GM23338 (cell line): ENCODE data around the gene CEP89. TPM values are rescaled to one million over a fixed set of nuclear protein-coding genes. Genes with fewer than 3 reads are reported as not detected.

ENCODE experiments used
- ATAC-seq: fragments of 200-7000 bp; cut with Tn5 transposase; 3 replicates; pipeline ENCODE4 v1.9.1; 2020
- DNase-seq: peaks from one replicate; pipeline ENCODE4 v3.0.0-alpha.2; 2015; ENCODE audit warnings: low spot score
- H2AFZ ChIP-seq: fragments of 200-600 bp; sonication (generic); 2 replicates; pipeline ENCODE4 v1.8.0; 2016; ENCODE audit warnings: antibody characterized with exemption, mild to moderate bottlenecking, moderate library complexity
- H3F3A ChIP-seq: fragments of 200-600 bp; sonication (generic); replicated peaks from 2 replicates; pipeline ENCODE4 v1.8.0; 2017; ENCODE audit warnings: antibody characterized with exemption, mixed run types, low read depth
- H3K27ac ChIP-seq: fragments of 200-600 bp; sonication (generic); 2 replicates; pipeline ENCODE4 v1.6.1; 2016; ENCODE audit warnings: low read depth
- H3K27me3 ChIP-seq: fragments of 200-600 bp; sonication (generic); 2 replicates; pipeline ENCODE4 v1.8.0; 2016; ENCODE audit warnings: mild to moderate bottlenecking, mixed run types, moderate library complexity; ENCODE audit not compliant: insufficient read depth
- H3K36me3 ChIP-seq: fragments of 200-600 bp; sonication (generic); 2 replicates; pipeline ENCODE4 v1.8.0; 2016; ENCODE audit warnings: mild to moderate bottlenecking; ENCODE audit not compliant: insufficient read depth
- H3K4me1 ChIP-seq: fragments of 200-600 bp; sonication (generic); 2 replicates; pipeline ENCODE4 v1.8.0; 2016; ENCODE audit warnings: mild to moderate bottlenecking, moderate library complexity; ENCODE audit not compliant: insufficient read depth
- H3K4me2 ChIP-seq: fragments of 200-600 bp; sonication (generic); 2 replicates; pipeline ENCODE4 v1.7.1; 2017; ENCODE audit warnings: mixed run types
- H3K4me3 ChIP-seq: fragments of 200-600 bp; sonication (generic); 2 replicates; pipeline ENCODE4 v1.6.1; 2016; ENCODE audit warnings: mixed run types
- H3K79me2 ChIP-seq: fragments of 200-600 bp; sonication (generic); replicated peaks from 2 replicates; pipeline ENCODE4 v1.8.0; 2017; ENCODE audit warnings: mild to moderate bottlenecking; ENCODE audit not compliant: insufficient read depth
- H3K9me2 ChIP-seq: fragments of 200-600 bp; sonication (generic); 2 replicates; pipeline ENCODE4 v1.8.0; 2017; ENCODE audit not compliant: insufficient read depth
- H4K20me1 ChIP-seq: fragments of 200-600 bp; sonication (generic); replicated peaks from 2 replicates; pipeline ENCODE4 v1.8.0; 2017; ENCODE audit warnings: mild to moderate bottlenecking; ENCODE audit not compliant: insufficient read depth
- H3K27ac Mint-ChIP-seq: 2 replicates; pipeline ENCODE4 v1.8.0; 2020; ENCODE audit warnings: inconsistent platforms, mild to moderate bottlenecking, moderate library complexity, mixed read lengths
- H3K27me3 Mint-ChIP-seq: 3 replicates; pipeline ENCODE4 v1.8.0; 2022; ENCODE audit warnings: low read depth, mild to moderate bottlenecking, moderate library complexity, mixed read lengths, inconsistent platforms; ENCODE audit not compliant: insufficient read depth, poor library complexity
- H3K36me3 Mint-ChIP-seq: 3 replicates; pipeline ENCODE4 v1.8.0; 2021; ENCODE audit warnings: low read depth, mild to moderate bottlenecking, inconsistent platforms, moderate library complexity, mixed read lengths
- H3K4me1 Mint-ChIP-seq: 3 replicates; pipeline ENCODE4 v1.8.0; 2020; ENCODE audit warnings: mild to moderate bottlenecking, inconsistent platforms, mixed read lengths
- H3K4me3 Mint-ChIP-seq: 3 replicates; pipeline ENCODE4 v1.8.0; 2021; ENCODE audit warnings: moderate library complexity, mild to moderate bottlenecking, inconsistent platforms, mixed read lengths
- H3K9me3 Mint-ChIP-seq: 3 replicates; pipeline ENCODE4 v1.8.0; 2020; ENCODE audit warnings: moderate library complexity, mild to moderate bottlenecking, inconsistent platforms, mixed read lengths
- CREB1 ChIP-seq: fragments of 250-450 bp; sonication (Bioruptor Pico); IDR thresholded peaks from 2 replicates; pipeline ENCODE4 v1.5.0; 2020; ENCODE audit warnings: low read depth, mild to moderate bottlenecking, moderate library complexity
- EZH2 ChIP-seq: fragments of 200-600 bp; sonication (generic); IDR thresholded peaks from one replicate; pipeline ENCODE4 v1.8.0; 2017; ENCODE audit warnings: antibody characterized with exemption, mild to moderate bottlenecking, low read depth; ENCODE audit not compliant: unreplicated experiment
- EZH2phosphoT487 ChIP-seq: fragments of 200-600 bp; sonication (generic); IDR thresholded peaks from one replicate; pipeline ENCODE4 v1.8.1; 2018; ENCODE audit warnings: antibody characterized with exemption; ENCODE audit not compliant: unreplicated experiment
- JUNB ChIP-seq: IDR thresholded peaks from one replicate; pipeline ENCODE4 v1.6.1; 2016; ENCODE audit warnings: antibody characterized with exemption; ENCODE audit not compliant: unreplicated experiment
- NANOG ChIP-seq: IDR thresholded peaks from 2 replicates; pipeline ENCODE4 v1.6.1; 2016; ENCODE audit warnings: antibody characterized with exemption, borderline replicate concordance
- POLR2AphosphoS5 ChIP-seq: IDR thresholded peaks from 2 replicates; pipeline ENCODE4 v1.6.1; 2016; ENCODE audit warnings: antibody characterized with exemption, low read depth
- STAT1 ChIP-seq: IDR thresholded peaks from one replicate; pipeline ENCODE4 v1.6.1; 2016; ENCODE audit warnings: antibody characterized with exemption; ENCODE audit not compliant: unreplicated experiment
- ZNF114 ChIP-seq: fragments of 250-450 bp; sonication (Bioruptor Pico); IDR thresholded peaks from 2 replicates; pipeline ENCODE4 v1.5.0; 2020; ENCODE audit warnings: mild to moderate bottlenecking, moderate library complexity
- ZNF331 ChIP-seq: fragments of 250-450 bp; sonication (Bioruptor Pico); IDR thresholded peaks from 2 replicates; pipeline ENCODE4 v1.5.0; 2020; ENCODE audit warnings: low read depth, mild to moderate bottlenecking, moderate library complexity
- polyA plus RNA-seq: library from polyadenylated mRNA; unstranded; fragments of >200 nt; fragmentation: Nextera tagmentation; extraction: Ambion mirVana; gene quantifications from 2 replicates; pipeline ENCODE4 v1.2.1, GENCODE V29; 2016
- total RNA-seq: library from RNA; depleted of rRNA; stranded (reverse); fragments of >200 nt; shearing (Covaris generic); gene quantifications from 2 replicates; pipeline ENCODE4 v1.2.3, GENCODE V29; 2014
- TF ChIP-seq, protein P1 (sequence below), 2 experiments: fragments of 200-600 bp in 1 of 2; sonication (generic) in 1 of 2; conservative IDR thresholded peaks; 2 replicates each; pipeline versions ENCODE4 v1.5.1 to v1.6.1; 2016 to 2017; ENCODE audit warnings: antibody characterized with exemption in 2 of 2, low read depth in 2 of 2, mild to moderate bottlenecking in 2 of 2, moderate library complexity in 1 of 2
- TF ChIP-seq, protein P2 (sequence below): IDR thresholded peaks from 2 replicates; pipeline ENCODE4 v1.6.1; 2016; ENCODE audit warnings: antibody characterized with exemption
- TF ChIP-seq, protein P3 (sequence below): fragments of 250-450 bp; sonication (Bioruptor Pico); IDR thresholded peaks from 2 replicates; pipeline ENCODE4 v1.5.0; 2020; ENCODE audit warnings: mild to moderate bottlenecking, moderate library complexity
- TF ChIP-seq, protein P4 (sequence below): IDR thresholded peaks from one replicate; pipeline ENCODE4 v1.6.1; 2018; ENCODE audit warnings: antibody characterized with exemption; ENCODE audit not compliant: unreplicated experiment

CEP89 gene
- total and polyA plus RNA-seq, 2 experiments from 2014 or later = 13.4 to 17.5 TPM

DNA sequence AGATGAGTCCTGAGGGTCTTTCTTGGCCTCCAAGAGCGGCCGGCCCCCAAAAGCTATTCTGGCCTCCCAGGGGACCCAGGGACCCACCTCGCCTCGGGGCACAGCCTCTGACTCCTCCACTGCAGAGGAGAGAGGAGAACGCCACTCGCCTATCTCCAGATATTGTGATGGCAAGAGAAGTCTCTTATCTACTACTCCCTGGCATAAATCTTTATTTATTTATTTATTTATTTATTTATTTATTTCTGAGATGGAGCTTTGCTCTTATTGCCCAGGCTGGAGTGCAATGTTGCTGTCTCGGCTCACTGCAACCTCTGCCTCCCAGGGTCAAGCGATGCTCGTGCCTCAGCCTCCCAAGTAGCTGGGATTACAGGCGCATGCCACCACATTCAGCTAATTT, 113.2 kb downstream of the CEP89 start:
- no peaks in the 10 kb centered on the region for H3K9me2 ChIP-seq
- Mint-ChIP-seq H3K27me3 (peaks cover 1% of the 10 kb centered on the region), H3K4me3 (no peak overlapping the region), H3K4me1 (no peaks in the 10 kb centered on the region), H3K36me3 (no peaks in the 10 kb centered on the region), H3K27ac (no peak overlapping the region), H3K9me3 (no peaks in the 10 kb centered on the region; the same call in 2 of the 3 replicates)
- no peaks in the 10 kb centered on the region for H3K4me1 ChIP-seq
- DNase-seq = no peak
- no peaks in the 10 kb centered on the region for H3K27me3 ChIP-seq
- no peak for ATAC-seq
- H3F3A ChIP-seq = no peaks in the 10 kb centered on the region
- no peaks in the 10 kb centered on the region for H3K36me3 ChIP-seq
- TF ChIP-seq EZH2 (no peak), JUNB (no peak), STAT1 (no peak), POLR2AphosphoS5 (no peak), NANOG (no peak), EZH2phosphoT487 (no peak), ZNF331 (CRISPR knock-in tag) (no peak), CREB1 (CRISPR knock-in tag) (no peak), ZNF114 (CRISPR knock-in tag) (no peak)
- TF ChIP-seq, protein P1, sequence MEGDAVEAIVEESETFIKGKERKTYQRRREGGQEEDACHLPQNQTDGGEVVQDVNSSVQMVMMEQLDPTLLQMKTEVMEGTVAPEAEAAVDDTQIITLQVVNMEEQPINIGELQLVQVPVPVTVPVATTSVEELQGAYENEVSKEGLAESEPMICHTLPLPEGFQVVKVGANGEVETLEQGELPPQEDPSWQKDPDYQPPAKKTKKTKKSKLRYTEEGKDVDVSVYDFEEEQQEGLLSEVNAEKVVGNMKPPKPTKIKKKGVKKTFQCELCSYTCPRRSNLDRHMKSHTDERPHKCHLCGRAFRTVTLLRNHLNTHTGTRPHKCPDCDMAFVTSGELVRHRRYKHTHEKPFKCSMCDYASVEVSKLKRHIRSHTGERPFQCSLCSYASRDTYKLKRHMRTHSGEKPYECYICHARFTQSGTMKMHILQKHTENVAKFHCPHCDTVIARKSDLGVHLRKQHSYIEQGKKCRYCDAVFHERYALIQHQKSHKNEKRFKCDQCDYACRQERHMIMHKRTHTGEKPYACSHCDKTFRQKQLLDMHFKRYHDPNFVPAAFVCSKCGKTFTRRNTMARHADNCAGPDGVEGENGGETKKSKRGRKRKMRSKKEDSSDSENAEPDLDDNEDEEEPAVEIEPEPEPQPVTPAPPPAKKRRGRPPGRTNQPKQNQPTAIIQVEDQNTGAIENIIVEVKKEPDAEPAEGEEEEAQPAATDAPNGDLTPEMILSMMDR (conservative IDR thresholded peaks at IDR 0.05; ENCODE audit: low read depth in 2 of 2) = no peak
- TF ChIP-seq, protein P2, sequence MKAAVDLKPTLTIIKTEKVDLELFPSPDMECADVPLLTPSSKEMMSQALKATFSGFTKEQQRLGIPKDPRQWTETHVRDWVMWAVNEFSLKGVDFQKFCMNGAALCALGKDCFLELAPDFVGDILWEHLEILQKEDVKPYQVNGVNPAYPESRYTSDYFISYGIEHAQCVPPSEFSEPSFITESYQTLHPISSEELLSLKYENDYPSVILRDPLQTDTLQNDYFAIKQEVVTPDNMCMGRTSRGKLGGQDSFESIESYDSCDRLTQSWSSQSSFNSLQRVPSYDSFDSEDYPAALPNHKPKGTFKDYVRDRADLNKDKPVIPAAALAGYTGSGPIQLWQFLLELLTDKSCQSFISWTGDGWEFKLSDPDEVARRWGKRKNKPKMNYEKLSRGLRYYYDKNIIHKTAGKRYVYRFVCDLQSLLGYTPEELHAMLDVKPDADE = no peak
- TF ChIP-seq, protein P3, sequence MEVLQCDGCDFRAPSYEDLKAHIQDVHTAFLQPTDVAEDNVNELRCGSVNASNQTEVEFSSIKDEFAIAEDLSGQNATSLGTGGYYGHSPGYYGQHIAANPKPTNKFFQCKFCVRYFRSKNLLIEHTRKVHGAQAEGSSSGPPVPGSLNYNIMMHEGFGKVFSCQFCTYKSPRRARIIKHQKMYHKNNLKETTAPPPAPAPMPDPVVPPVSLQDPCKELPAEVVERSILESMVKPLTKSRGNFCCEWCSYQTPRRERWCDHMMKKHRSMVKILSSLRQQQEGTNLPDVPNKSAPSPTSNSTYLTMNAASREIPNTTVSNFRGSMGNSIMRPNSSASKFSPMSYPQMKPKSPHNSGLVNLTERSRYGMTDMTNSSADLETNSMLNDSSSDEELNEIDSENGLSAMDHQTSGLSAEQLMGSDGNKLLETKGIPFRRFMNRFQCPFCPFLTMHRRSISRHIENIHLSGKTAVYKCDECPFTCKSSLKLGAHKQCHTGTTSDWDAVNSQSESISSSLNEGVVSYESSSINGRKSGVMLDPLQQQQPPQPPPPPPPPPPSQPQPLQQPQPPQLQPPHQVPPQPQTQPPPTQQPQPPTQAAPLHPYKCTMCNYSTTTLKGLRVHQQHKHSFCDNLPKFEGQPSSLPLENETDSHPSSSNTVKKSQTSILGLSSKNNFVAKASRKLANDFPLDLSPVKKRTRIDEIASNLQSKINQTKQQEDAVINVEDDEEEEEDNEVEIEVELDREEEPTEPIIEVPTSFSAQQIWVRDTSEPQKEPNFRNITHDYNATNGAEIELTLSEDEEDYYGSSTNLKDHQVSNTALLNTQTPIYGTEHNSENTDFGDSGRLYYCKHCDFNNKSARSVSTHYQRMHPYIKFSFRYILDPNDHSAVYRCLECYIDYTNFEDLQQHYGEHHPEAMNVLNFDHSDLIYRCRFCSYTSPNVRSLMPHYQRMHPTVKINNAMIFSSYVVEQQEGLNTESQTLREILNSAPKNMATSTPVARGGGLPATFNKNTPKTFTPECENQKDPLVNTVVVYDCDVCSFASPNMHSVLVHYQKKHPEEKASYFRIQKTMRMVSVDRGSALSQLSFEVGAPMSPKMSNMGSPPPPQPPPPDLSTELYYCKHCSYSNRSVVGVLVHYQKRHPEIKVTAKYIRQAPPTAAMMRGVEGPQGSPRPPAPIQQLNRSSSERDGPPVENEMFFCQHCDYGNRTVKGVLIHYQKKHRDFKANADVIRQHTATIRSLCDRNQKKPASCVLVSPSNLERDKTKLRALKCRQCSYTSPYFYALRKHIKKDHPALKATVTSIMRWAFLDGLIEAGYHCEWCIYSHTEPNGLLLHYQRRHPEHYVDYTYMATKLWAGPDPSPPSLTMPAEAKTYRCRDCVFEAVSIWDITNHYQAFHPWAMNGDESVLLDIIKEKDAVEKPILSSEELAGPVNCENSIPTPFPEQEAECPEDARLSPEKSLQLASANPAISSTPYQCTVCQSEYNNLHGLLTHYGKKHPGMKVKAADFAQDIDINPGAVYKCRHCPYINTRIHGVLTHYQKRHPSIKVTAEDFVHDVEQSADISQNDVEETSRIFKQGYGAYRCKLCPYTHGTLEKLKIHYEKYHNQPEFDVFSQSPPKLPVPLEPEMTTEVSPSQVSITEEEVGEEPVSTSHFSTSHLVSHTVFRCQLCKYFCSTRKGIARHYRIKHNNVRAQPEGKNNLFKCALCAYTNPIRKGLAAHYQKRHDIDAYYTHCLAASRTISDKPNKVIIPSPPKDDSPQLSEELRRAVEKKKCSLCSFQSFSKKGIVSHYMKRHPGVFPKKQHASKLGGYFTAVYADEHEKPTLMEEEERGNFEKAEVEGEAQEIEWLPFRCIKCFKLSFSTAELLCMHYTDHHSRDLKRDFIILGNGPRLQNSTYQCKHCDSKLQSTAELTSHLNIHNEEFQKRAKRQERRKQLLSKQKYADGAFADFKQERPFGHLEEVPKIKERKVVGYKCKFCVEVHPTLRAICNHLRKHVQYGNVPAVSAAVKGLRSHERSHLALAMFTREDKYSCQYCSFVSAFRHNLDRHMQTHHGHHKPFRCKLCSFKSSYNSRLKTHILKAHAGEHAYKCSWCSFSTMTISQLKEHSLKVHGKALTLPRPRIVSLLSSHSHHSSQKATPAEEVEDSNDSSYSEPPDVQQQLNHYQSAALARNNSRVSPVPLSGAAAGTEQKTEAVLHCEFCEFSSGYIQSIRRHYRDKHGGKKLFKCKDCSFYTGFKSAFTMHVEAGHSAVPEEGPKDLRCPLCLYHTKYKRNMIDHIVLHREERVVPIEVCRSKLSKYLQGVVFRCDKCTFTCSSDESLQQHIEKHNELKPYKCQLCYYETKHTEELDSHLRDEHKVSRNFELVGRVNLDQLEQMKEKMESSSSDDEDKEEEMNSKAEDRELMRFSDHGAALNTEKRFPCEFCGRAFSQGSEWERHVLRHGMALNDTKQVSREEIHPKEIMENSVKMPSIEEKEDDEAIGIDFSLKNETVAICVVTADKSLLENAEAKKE (CRISPR knock-in tag) = no peak
- TF ChIP-seq, protein P4, sequence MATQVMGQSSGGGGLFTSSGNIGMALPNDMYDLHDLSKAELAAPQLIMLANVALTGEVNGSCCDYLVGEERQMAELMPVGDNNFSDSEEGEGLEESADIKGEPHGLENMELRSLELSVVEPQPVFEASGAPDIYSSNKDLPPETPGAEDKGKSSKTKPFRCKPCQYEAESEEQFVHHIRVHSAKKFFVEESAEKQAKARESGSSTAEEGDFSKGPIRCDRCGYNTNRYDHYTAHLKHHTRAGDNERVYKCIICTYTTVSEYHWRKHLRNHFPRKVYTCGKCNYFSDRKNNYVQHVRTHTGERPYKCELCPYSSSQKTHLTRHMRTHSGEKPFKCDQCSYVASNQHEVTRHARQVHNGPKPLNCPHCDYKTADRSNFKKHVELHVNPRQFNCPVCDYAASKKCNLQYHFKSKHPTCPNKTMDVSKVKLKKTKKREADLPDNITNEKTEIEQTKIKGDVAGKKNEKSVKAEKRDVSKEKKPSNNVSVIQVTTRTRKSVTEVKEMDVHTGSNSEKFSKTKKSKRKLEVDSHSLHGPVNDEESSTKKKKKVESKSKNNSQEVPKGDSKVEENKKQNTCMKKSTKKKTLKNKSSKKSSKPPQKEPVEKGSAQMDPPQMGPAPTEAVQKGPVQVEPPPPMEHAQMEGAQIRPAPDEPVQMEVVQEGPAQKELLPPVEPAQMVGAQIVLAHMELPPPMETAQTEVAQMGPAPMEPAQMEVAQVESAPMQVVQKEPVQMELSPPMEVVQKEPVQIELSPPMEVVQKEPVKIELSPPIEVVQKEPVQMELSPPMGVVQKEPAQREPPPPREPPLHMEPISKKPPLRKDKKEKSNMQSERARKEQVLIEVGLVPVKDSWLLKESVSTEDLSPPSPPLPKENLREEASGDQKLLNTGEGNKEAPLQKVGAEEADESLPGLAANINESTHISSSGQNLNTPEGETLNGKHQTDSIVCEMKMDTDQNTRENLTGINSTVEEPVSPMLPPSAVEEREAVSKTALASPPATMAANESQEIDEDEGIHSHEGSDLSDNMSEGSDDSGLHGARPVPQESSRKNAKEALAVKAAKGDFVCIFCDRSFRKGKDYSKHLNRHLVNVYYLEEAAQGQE = no peak
- H3K4me2 ChIP-seq = no peak overlapping the region
- H3K4me3 ChIP-seq = no peak overlapping the region
- no peak overlapping the region for H3K27ac ChIP-seq
- H4K20me1 ChIP-seq = no peaks in the 10 kb centered on the region
- no peaks in the 10 kb centered on the region for H3K79me2 ChIP-seq
- no peak overlapping the region for H2AFZ ChIP-seq
